ENCODE results near the gene TRIM2.

GRCh38 chr4:153186046-153186728 lies 18.1 kb upstream of the TRIM2 start:
- no peak for TF ChIP-seq POLR2A (IDR thresholded peaks at IDR 0.05; ENCODE audit: low read length)
- no peak for TF ChIP-seq GATA1 (IDR thresholded peaks at IDR 0.05; ENCODE audit: low read depth, low read length)
